A673 (cell line): ENCODE data around the gene TTC34. TPM values are rescaled to one million over a fixed set of nuclear protein-coding genes. Genes with fewer than 3 reads are reported as not detected.

Source experiments
- BruUV-seq: library from RNA; stranded (reverse); fragments of 400-500 nt; replicated peaks from 2 replicates; lab custom pipeline; 2021; lab: Mats Ljungman, UMichigan
- CTCF ChIA-PET: fragments of 300-600 bp; sonication (Branson Sonifier 250); formaldehyde crosslinking; loops from one replicate; lab custom pipeline; 2022; ENCODE audit warnings: antibody characterized with exemption; lab: Charles Lee
- POLR2A ChIA-PET: fragments of 300-600 bp; sonication (Branson Sonifier 250); formaldehyde crosslinking; loops from one replicate; lab custom pipeline; 2022; ENCODE audit warnings: antibody characterized with exemption; ENCODE audit not compliant: low non-redundant PET; lab: Charles Lee
- DNase-seq: peaks from one replicate; pipeline ENCODE4 v3.0.0-alpha.2; 2015; ENCODE audit warnings: low spot score
- H3K27ac ChIP-seq: fragments of 200-600 bp; sonication (generic); 2 replicates; pipeline ENCODE4 v1.5.1; 2016; ENCODE audit warnings: mixed run types, low read depth, mild to moderate bottlenecking, mixed read lengths, antibody characterized with exemption, low read length; ENCODE audit not compliant: poor library complexity, severe bottlenecking
- H3K27me3 ChIP-seq: fragments of 200-600 bp; sonication (generic); replicated peaks from 2 replicates; pipeline ENCODE4 v1.6.1; 2017; ENCODE audit warnings: mixed run types, low read depth, mild to moderate bottlenecking, mixed read lengths, antibody characterized with exemption, low read length; ENCODE audit not compliant: insufficient read depth, poor library complexity
- H3K36me3 ChIP-seq: fragments of 200-600 bp; sonication (generic); 2 replicates; pipeline ENCODE4 v1.6.1; 2016; ENCODE audit warnings: mixed run types, mild to moderate bottlenecking, mixed read lengths, antibody characterized with exemption, low read length; ENCODE audit not compliant: insufficient read depth, poor library complexity, severe bottlenecking
- H3K4me1 ChIP-seq: fragments of 200-600 bp; sonication (generic); 2 replicates; pipeline ENCODE4 v1.6.1; 2017; ENCODE audit warnings: mixed run types, mild to moderate bottlenecking, mixed read lengths, antibody characterized with exemption, low read length; ENCODE audit not compliant: insufficient read depth, poor library complexity, severe bottlenecking
- H3K4me3 ChIP-seq: fragments of 200-600 bp; sonication (generic); 2 replicates; pipeline ENCODE4 v1.5.1; 2016; ENCODE audit warnings: low read depth, mixed run types, mild to moderate bottlenecking, mixed read lengths, low read length; ENCODE audit not compliant: poor library complexity, severe bottlenecking
- H3K9me3 ChIP-seq: fragments of 200-600 bp; sonication (generic); 2 replicates; pipeline ENCODE4 v1.6.1; 2016; ENCODE audit warnings: mixed run types, low read depth, mild to moderate bottlenecking, mixed read lengths, antibody characterized with exemption, low read length; ENCODE audit not compliant: poor library complexity, severe bottlenecking
- CTCF ChIP-seq: fragments of 300-800, 200-600 bp; sonication (generic); conservative IDR thresholded peaks from 2 replicates; pipeline ENCODE4 v1.5.1; 2017; ENCODE audit warnings: low read depth, mild to moderate bottlenecking, antibody characterized with exemption, low read length, moderate library complexity, mixed read lengths
- EZH2 ChIP-seq: fragments of 200-600 bp; sonication (generic); IDR thresholded peaks from 2 replicates; pipeline ENCODE4 v1.6.1; 2017; ENCODE audit warnings: borderline replicate concordance, low read depth, mild to moderate bottlenecking, mixed read lengths, antibody characterized with exemption, low read length; ENCODE audit not compliant: poor library complexity, severe bottlenecking
- intact Hi-C: fragments of 100-400 bp; cut with micrococcal nuclease; formaldehyde crosslinking; loops from one replicate; pipeline ENCODE4 v1.10.0; 2022; ENCODE audit not compliant: unreplicated experiment
- total RNA-seq: library from RNA; stranded (reverse); gene quantifications from 2 replicates; pipeline ENCODE4 v1.2.3, GENCODE V29; 2021

TTC34 gene
- total RNA-seq, 1 experiment from 2014 or later, result 0.84 TPM

- DNase-seq, result no peak
- intact Hi-C loops, result no loop called here
- ChIA-PET POLR2A (no interaction called here), CTCF (no interaction called here)
- H3K4me1 ChIP-seq, result no peaks in the 10 kb centered on the region
- H3K36me3 ChIP-seq, result no peaks in the 10 kb centered on the region
- no TSS peak for BruUV-seq
- H3K9me3 ChIP-seq, result no peaks in the 10 kb centered on the region
- no peak overlapping the region for H3K27ac ChIP-seq
- TF ChIP-seq EZH2, result no peak
- TF ChIP-seq CTCF, result no peak
- H3K4me3 ChIP-seq, result no peak overlapping the region
- H3K27me3 ChIP-seq, result no peaks in the 10 kb centered on the region
Observed at GRCh38 chr1:2636733-2637132, 164.8 kb downstream of the TTC34 start.

- no peak for DNase-seq
- BruUV-seq, result no TSS peak
- Histone ChIP-seq H3K27ac (no peak overlapping the region), H3K4me3 (no peak overlapping the region), H3K9me3 (no peaks in the 10 kb centered on the region), H3K27me3 (no peaks in the 10 kb centered on the region), H3K4me1 (no peaks in the 10 kb centered on the region), H3K36me3 (no peaks in the 10 kb centered on the region)
- ChIA-PET POLR2A (no interaction called here), CTCF (interaction anchor here (0.6 kb wide), 1 partner anchor 343 kb away, joined by 4 read pairs; no protein-coding TSS in a partner anchor)
- intact Hi-C loops, result no loop called here
- TF ChIP-seq CTCF (no peak), EZH2 (no peak)
Observed at GRCh38 chr1:2635361-2636010, 166.0 kb downstream of the TTC34 start.

GRCh38 chr1:2633936-2634491, 167.5 kb downstream of the TTC34 start:
- DNase-seq, result no peak
- ChIA-PET POLR2A (no interaction called here), CTCF (no interaction called here)
- no peaks in the 10 kb centered on the region for H3K9me3 ChIP-seq
- H3K4me3 ChIP-seq, result no peak overlapping the region
- H3K27me3 ChIP-seq, result peaks cover 11% of the 10 kb centered on the region
- H3K4me1 ChIP-seq, result no peaks in the 10 kb centered on the region
- no peak overlapping the region for H3K27ac ChIP-seq
- no TSS peak for BruUV-seq
- TF ChIP-seq CTCF (no peak), EZH2 (no peak)
- no peaks in the 10 kb centered on the region for H3K36me3 ChIP-seq
- intact Hi-C loops, result no loop called here
